Fibroblast of upper back skin (primary cell): ENCODE measurements around the gene MMD2.

Experiments used
- DNase-seq: peaks from one replicate; pipeline ENCODE4 v3.0.0-alpha.2; 2013

Gene MMD2

GRCh38 chr7:4866528-4867496, 92.2 kb downstream of the MMD2 start:
- DNase-seq: no peak

GRCh38 chr7:4862156-4862555, 96.8 kb downstream of the MMD2 start:
- no peak for DNase-seq

GRCh38 chr7:4861673-4862072, 97.3 kb downstream of the MMD2 start, which contains the start of gene PAPOLB:
TSS of gene PAPOLB (minus strand) at chr7:4862030. CDS start at chr7:4861810, 220 bp downstream.
- DNase-seq: peak; percentile 16

GRCh38 chr7:4861227-4861626, 97.8 kb downstream of the MMD2 start:
- no peak for DNase-seq

GRCh38 chr7:4857189-4857588, 101.8 kb downstream of the MMD2 start:
- no peak for DNase-seq

GRCh38 chr7:4856336-4857057, 102.5 kb downstream of the MMD2 start:
- DNase-seq: no peak
